ENCODE data around the gene SETD7. TPM values are rescaled to one million over a fixed set of nuclear protein-coding genes. Genes with fewer than 3 reads are reported as not detected.

SETD7 gene
- total RNA-seq, 1 donor from 2014 or later, result 8.2 TPM

- Mint-ChIP-seq H3K36me3 (peaks cover 6% of the 10 kb centered on the region), H3K27ac (no peak overlapping the region), H3K27me3 (ENCODE audit: insufficient read depth, low read depth) (peaks cover 2% of the 10 kb centered on the region), H3K9me3 (no peaks in the 10 kb centered on the region), H3K4me1 (peaks cover 9% of the 10 kb centered on the region), H3K4me3 (no peak overlapping the region)
- Histone ChIP-seq H3K9me3 (ENCODE audit: low read depth) (no peaks in the 10 kb centered on the region), H3K27me3 (no peaks in the 10 kb centered on the region), H3K79me2 (ENCODE audit: low read depth) (no peaks in the 10 kb centered on the region), H3K4me3 (no peak overlapping the region), H3K9ac (no peak overlapping the region), H3F3A (ENCODE audit: low read depth) (no peaks in the 10 kb centered on the region), H3K4me1 (no peaks in the 10 kb centered on the region), H3K27ac (no peak overlapping the region), H3K36me3 (no peaks in the 10 kb centered on the region), H2AFZ (replicated peaks) (no peak overlapping the region), H4K20me1 (ENCODE audit: low read depth) (no peaks in the 10 kb centered on the region), H3K4me2 (no peak overlapping the region)
- TF ChIP-seq EZH2 (IDR thresholded peaks at IDR 0.05) (no peak), EZH2phosphoT487 (IDR thresholded peaks at IDR 0.05) (no peak), CTCF (IDR thresholded peaks at IDR 0.05) (no peak)
- DNase-seq (ENCODE audit: low spot score), result no peak
Observed at GRCh38 chr4:139535228-139535870, 20.7 kb downstream of the SETD7 start.

- peaks cover 2% of the 10 kb centered on the region for H3K27me3 Mint-ChIP-seq (ENCODE audit: insufficient read depth, low read depth)
Observed at GRCh38 chr4:139534287-139534950, 21.6 kb downstream of the SETD7 start.

GRCh38 chr4:139533511-139533910 is 22.5 kb downstream of the SETD7 start:
- Histone ChIP-seq H3K9me3 (ENCODE audit: low read depth) (no peaks in the 10 kb centered on the region), H3K36me3 (no peaks in the 10 kb centered on the region), H3K27ac (no peak overlapping the region), H3K4me1 (no peaks in the 10 kb centered on the region), H3K9ac (no peak overlapping the region), H4K20me1 (ENCODE audit: low read depth) (no peaks in the 10 kb centered on the region), H3K4me3 (no peak overlapping the region), H2AFZ (replicated peaks) (no peak overlapping the region), H3K4me2 (no peak overlapping the region), H3K79me2 (ENCODE audit: low read depth) (no peaks in the 10 kb centered on the region), H3K27me3 (no peaks in the 10 kb centered on the region), H3F3A (ENCODE audit: low read depth) (no peaks in the 10 kb centered on the region)
- TF ChIP-seq EZH2 (IDR thresholded peaks at IDR 0.05) (no peak), EZH2phosphoT487 (IDR thresholded peaks at IDR 0.05) (no peak), CTCF (IDR thresholded peaks at IDR 0.05) (no peak)
- Mint-ChIP-seq H3K27me3 (ENCODE audit: insufficient read depth, low read depth) (peaks cover 2% of the 10 kb centered on the region), H3K9me3 (no peaks in the 10 kb centered on the region), H3K4me3 (no peak overlapping the region), H3K36me3 (no peaks in the 10 kb centered on the region), H3K4me1 (peaks cover 9% of the 10 kb centered on the region), H3K27ac (peak overlapping the region; percentile 40)
- no peak for DNase-seq (ENCODE audit: low spot score)

More at GRCh38 chr4:139534287-139534950, 21.6 kb downstream of the SETD7 start:
- Histone ChIP-seq H3K4me1 (no peaks in the 10 kb centered on the region), H2AFZ (replicated peaks) (no peak overlapping the region), H3K4me2 (no peak overlapping the region), H4K20me1 (ENCODE audit: low read depth) (no peaks in the 10 kb centered on the region), H3K4me3 (no peak overlapping the region), H3K79me2 (ENCODE audit: low read depth) (no peaks in the 10 kb centered on the region), H3K27me3 (no peaks in the 10 kb centered on the region), H3K9me3 (ENCODE audit: low read depth) (no peaks in the 10 kb centered on the region), H3F3A (ENCODE audit: low read depth) (no peaks in the 10 kb centered on the region), H3K27ac (no peak overlapping the region), H3K36me3 (no peaks in the 10 kb centered on the region), H3K9ac (no peak overlapping the region)
- Mint-ChIP-seq H3K4me1 (peaks cover 9% of the 10 kb centered on the region), H3K27ac (no peak overlapping the region), H3K9me3 (no peaks in the 10 kb centered on the region), H3K4me3 (no peak overlapping the region), H3K36me3 (no peaks in the 10 kb centered on the region)
- TF ChIP-seq EZH2phosphoT487 (IDR thresholded peaks at IDR 0.05) (no peak), CTCF (IDR thresholded peaks at IDR 0.05) (no peak), EZH2 (IDR thresholded peaks at IDR 0.05) (no peak)
- DNase-seq (ENCODE audit: low spot score), result no peak

Data from neural progenitor cell (in vitro differentiated cells).